OCI-LY7 (cell line): Measurements from ENCODE around the gene NFATC1. TPM values are rescaled to one million over a fixed set of nuclear protein-coding genes. Genes with fewer than 3 reads are reported as not detected.

Experiments used
- BruUV-seq: library from RNA; stranded (reverse); fragments of 400-500 nt; replicated peaks from 2 replicates; lab custom pipeline; 2021; lab: Mats Ljungman, UMichigan
- CTCF ChIA-PET: fragments of 300-600 bp; sonication (Branson Sonifier 250); formaldehyde crosslinking; loops from one replicate; lab custom pipeline; 2022; ENCODE audit warnings: antibody characterized with exemption; ENCODE audit not compliant: unreplicated experiment; lab: Charles Lee
- POLR2A ChIA-PET: fragments of 300-600 bp; sonication (Branson Sonifier 250); formaldehyde crosslinking; loops from one replicate; lab custom pipeline; 2022; ENCODE audit warnings: antibody characterized with exemption; lab: Charles Lee
- DNase-seq: peaks from one replicate; pipeline ENCODE4 v3.0.0-alpha.2; 2015; ENCODE audit warnings: low spot score
- H2AFZ ChIP-seq: fragments of 200-600 bp; sonication (generic), shearing (Covaris generic); 2 replicates; pipeline ENCODE4 v1.6.1; 2014; ENCODE audit warnings: mild to moderate bottlenecking, antibody characterized with exemption, low read length, moderate library complexity
- H3K27ac ChIP-seq: fragments of 200-600 bp; sonication (generic); 2 replicates; pipeline ENCODE4 v1.5.1; 2014; ENCODE audit warnings: mixed run types, low read depth, mild to moderate bottlenecking, moderate library complexity, low read length, inconsistent platforms; ENCODE audit not compliant: poor library complexity, severe bottlenecking
- H3K36me3 ChIP-seq: fragments of 200-600 bp; sonication (generic); 2 replicates; pipeline ENCODE4 v1.6.1; 2014; ENCODE audit warnings: mild to moderate bottlenecking, antibody characterized with exemption, low read length, moderate library complexity, mixed read lengths; ENCODE audit not compliant: insufficient read depth
- H3K4me1 ChIP-seq: fragments of 200-600 bp; sonication (generic); 2 replicates; pipeline ENCODE4 v1.5.1; 2014; ENCODE audit warnings: mild to moderate bottlenecking, low read length; ENCODE audit not compliant: insufficient read depth, poor library complexity, severe bottlenecking
- H3K4me2 ChIP-seq: fragments of 200-600 bp; sonication (generic); 2 replicates; pipeline ENCODE4 v1.6.1; 2014; ENCODE audit warnings: mild to moderate bottlenecking, low read length
- H3K4me3 ChIP-seq: fragments of 200-600 bp; sonication (generic); 2 replicates; pipeline ENCODE4 v1.5.1; 2014; ENCODE audit warnings: mild to moderate bottlenecking, low read depth, low read length; ENCODE audit not compliant: poor library complexity, severe bottlenecking
- H3K79me2 ChIP-seq: fragments of 200-600 bp; sonication (generic); 2 replicates; pipeline ENCODE4 v1.6.1; 2016; ENCODE audit warnings: low read depth, mild to moderate bottlenecking, low read length, moderate library complexity, mixed read lengths; ENCODE audit not compliant: insufficient read depth
- H3K9me2 ChIP-seq: fragments of 200-600 bp; sonication (generic); 2 replicates; pipeline ENCODE4 v1.6.1; 2016; ENCODE audit warnings: mild to moderate bottlenecking, low read length, mixed read lengths; ENCODE audit not compliant: insufficient read depth
- H3K9me3 ChIP-seq: fragments of 200-600 bp; sonication (generic); 2 replicates; pipeline ENCODE4 v1.6.1; 2014; ENCODE audit warnings: mild to moderate bottlenecking, mixed run types, low read length, mixed read lengths
- H4K20me1 ChIP-seq: fragments of 200-600 bp; sonication (generic); 2 replicates; pipeline ENCODE4 v1.6.1; 2014; ENCODE audit warnings: mild to moderate bottlenecking, antibody characterized with exemption, low read length, moderate library complexity, mixed read lengths; ENCODE audit not compliant: insufficient read depth
- EZH2phosphoT487 ChIP-seq: fragments of 200-600 bp; sonication (generic); IDR thresholded peaks from 2 replicates; pipeline ENCODE4 v1.6.1; 2018; ENCODE audit warnings: low read depth, borderline replicate concordance, mild to moderate bottlenecking, mixed run types, antibody characterized with exemption, low read length, moderate library complexity, mixed read lengths
- intact Hi-C: fragments of 100-400 bp; cut with micrococcal nuclease; formaldehyde crosslinking; loops from one replicate; pipeline ENCODE4 v1.10.0; 2022; ENCODE audit not compliant: unreplicated experiment
- total RNA-seq, 2 experiments: library from RNA; depleted of rRNA in 1 of 2; stranded (reverse); fragments of >200 nt in 1 of 2; shearing (Covaris generic) in 1 of 2; gene quantifications; 2 replicates each; pipeline ENCODE4 v1.2.3, GENCODE V29; 2014 to 2022
- TF ChIP-seq, protein P1 (sequence below): fragments of 200-600 bp; sonication (generic); conservative IDR thresholded peaks from 2 replicates; pipeline ENCODE4 v1.5.1; 2014; ENCODE audit warnings: mild to moderate bottlenecking, antibody characterized with exemption, low read length, moderate library complexity, mixed read lengths

Gene NFATC1
- total RNA-seq, 2 experiments from 2014 or later, result 23.6 to 50.4 TPM

DNA sequence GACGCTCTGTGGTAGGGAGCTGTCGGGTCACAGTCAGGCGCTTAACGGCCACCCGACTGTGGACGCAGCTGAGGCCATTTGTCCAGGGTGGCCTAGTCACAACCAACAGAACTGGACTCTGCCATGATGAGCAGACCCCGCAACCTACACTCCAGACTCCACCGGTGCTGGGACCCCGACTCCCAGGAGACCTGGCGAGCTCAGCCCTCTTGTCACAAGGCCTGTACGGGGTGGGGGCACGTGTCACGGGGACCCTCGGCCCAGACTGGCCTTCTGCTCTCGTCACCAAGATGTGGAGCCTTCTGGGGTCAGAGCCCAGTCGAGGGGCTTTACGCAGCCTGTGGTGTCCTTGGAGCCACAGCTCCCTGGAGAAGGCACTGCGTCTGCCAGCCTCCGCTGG lies 22.5 kb downstream of the NFATC1 start:
- H4K20me1 ChIP-seq, result no peaks in the 10 kb centered on the region; the same call in 1 of the 2 replicates
- intact Hi-C loops, result no loop called here
- H3K9me3 ChIP-seq, result no peaks in the 10 kb centered on the region
- H3K4me3 ChIP-seq, result no peak overlapping the region
- no peaks in the 10 kb centered on the region for H3K79me2 ChIP-seq
- H3K4me2 ChIP-seq, result no peak overlapping the region
- peaks cover 38% of the 10 kb centered on the region for H3K36me3 ChIP-seq
- no peaks in the 10 kb centered on the region for H3K9me2 ChIP-seq
- no TSS peak for BruUV-seq
- ChIA-PET CTCF (no interaction called here), POLR2A (no interaction called here)
- H2AFZ ChIP-seq, result no peak overlapping the region
- H3K4me1 ChIP-seq, result no peaks in the 10 kb centered on the region
- TF ChIP-seq, protein P1, sequence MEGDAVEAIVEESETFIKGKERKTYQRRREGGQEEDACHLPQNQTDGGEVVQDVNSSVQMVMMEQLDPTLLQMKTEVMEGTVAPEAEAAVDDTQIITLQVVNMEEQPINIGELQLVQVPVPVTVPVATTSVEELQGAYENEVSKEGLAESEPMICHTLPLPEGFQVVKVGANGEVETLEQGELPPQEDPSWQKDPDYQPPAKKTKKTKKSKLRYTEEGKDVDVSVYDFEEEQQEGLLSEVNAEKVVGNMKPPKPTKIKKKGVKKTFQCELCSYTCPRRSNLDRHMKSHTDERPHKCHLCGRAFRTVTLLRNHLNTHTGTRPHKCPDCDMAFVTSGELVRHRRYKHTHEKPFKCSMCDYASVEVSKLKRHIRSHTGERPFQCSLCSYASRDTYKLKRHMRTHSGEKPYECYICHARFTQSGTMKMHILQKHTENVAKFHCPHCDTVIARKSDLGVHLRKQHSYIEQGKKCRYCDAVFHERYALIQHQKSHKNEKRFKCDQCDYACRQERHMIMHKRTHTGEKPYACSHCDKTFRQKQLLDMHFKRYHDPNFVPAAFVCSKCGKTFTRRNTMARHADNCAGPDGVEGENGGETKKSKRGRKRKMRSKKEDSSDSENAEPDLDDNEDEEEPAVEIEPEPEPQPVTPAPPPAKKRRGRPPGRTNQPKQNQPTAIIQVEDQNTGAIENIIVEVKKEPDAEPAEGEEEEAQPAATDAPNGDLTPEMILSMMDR, result no peak
- no peak for TF ChIP-seq EZH2phosphoT487
- DNase-seq, result no peak
- no peak overlapping the region for H3K27ac ChIP-seq

DNA sequence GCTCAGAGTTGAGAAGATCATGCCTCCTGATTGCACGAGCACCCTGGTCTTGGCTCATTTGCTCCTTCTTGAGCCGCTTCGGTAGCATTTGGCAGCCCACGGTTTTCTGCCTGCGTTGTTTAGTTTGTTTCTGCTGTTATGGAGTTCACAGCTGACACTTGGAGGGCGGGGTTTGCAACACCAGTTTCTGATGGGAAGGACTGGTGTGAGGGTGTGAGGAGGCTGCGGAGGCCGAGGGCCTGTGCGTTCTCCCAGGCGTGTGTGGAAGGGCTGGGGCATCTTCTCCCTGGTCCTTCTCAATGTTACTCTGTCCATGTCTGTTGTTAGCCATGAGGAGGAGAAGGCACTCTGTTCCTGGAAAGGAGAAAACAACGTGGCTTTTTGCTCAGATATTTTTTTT lies 22.9 kb downstream of the NFATC1 start:
- Histone ChIP-seq H2AFZ (no peak overlapping the region), H3K79me2 (no peaks in the 10 kb centered on the region), H3K4me3 (no peak overlapping the region), H4K20me1 (no peaks in the 10 kb centered on the region; the same call in 1 of the 2 replicates), H3K9me3 (no peaks in the 10 kb centered on the region), H3K4me2 (no peak overlapping the region), H3K27ac (no peak overlapping the region), H3K36me3 (peaks cover 34% of the 10 kb centered on the region), H3K9me2 (no peaks in the 10 kb centered on the region), H3K4me1 (no peaks in the 10 kb centered on the region)
- ChIA-PET CTCF (no interaction called here), POLR2A (no interaction called here)
- no TSS peak for BruUV-seq
- no peak for DNase-seq
- TF ChIP-seq EZH2phosphoT487, result no peak
- TF ChIP-seq, protein P1, result no peak
- intact Hi-C loops, result no loop called here

DNA sequence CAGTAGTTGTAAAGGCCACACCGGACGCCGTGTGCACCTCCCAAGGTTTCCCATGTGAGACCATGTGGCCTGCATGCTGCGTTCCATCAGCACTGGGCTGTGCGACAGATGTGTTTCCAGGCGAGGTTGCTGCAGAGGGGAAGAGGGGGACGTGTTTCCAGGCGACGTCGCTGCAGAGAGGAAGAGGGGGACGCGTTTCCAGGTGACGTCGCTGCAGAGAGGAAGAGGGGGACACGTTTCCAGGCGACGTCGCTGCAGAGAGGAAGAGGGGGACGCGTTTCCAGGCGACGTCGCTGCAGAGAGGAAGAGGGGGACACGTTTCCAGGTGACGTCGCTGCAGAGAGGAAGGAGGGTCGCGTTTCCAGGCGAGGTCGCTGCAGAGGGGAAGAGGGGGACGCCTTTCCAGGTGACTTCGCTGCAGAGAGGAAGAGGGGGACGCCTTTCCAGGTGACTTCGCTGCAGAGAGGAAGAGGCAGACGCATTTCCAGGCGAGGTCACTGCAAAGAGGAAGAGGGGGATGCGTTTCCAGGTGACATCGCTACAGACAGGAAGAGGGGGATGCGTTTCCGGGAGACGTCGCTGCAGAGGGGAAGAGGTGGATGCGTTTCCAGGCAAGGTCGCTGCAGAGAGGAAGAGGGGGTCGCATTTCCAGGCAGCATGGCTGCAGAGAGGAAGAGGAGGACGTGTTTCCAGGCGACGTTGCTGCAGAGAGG lies 24.5 kb downstream of the NFATC1 start:
- H3K4me1 ChIP-seq, result no peaks in the 10 kb centered on the region
- no peaks in the 10 kb centered on the region for H3K9me2 ChIP-seq
- no peak overlapping the region for H2AFZ ChIP-seq
- ChIA-PET POLR2A (no interaction called here), CTCF (no interaction called here)
- no peaks in the 10 kb centered on the region for H3K79me2 ChIP-seq
- H3K36me3 ChIP-seq, result peaks cover 22% of the 10 kb centered on the region
- no peaks in the 10 kb centered on the region for H3K9me3 ChIP-seq
- H3K4me3 ChIP-seq, result no peak overlapping the region
- no peak overlapping the region for H3K4me2 ChIP-seq
- H3K27ac ChIP-seq, result no peak overlapping the region
- no peak for TF ChIP-seq EZH2phosphoT487
- TF ChIP-seq, protein P1, result no peak
- DNase-seq, result no peak
- BruUV-seq, result no TSS peak
- H4K20me1 ChIP-seq, result no peaks in the 10 kb centered on the region; the same call in 1 of the 2 replicates
- intact Hi-C loops, result no loop called here
